Ishikawa (cell line): ENCODE data around the gene ASAP3.

Experiments
- CEBPB ChIP-seq: IDR thresholded peaks from 2 replicates; pipeline ENCODE4 v1.6.1; 2012
- CREB1 ChIP-seq: IDR thresholded peaks from 2 replicates; pipeline ENCODE4 v1.6.1; 2012; ENCODE audit warnings: low read depth
- EGR1 ChIP-seq: IDR thresholded peaks from 2 replicates; pipeline ENCODE4 v1.6.1; 2012
- EP300 ChIP-seq: IDR thresholded peaks from 2 replicates; pipeline ENCODE4 v1.6.1; 2012; ENCODE audit warnings: borderline replicate concordance
- FOXM1 ChIP-seq: IDR thresholded peaks from 2 replicates; pipeline ENCODE4 v1.6.1; 2012; ENCODE audit warnings: low read depth, borderline replicate concordance
- MAX ChIP-seq: IDR thresholded peaks from 2 replicates; pipeline ENCODE4 v1.6.1; 2012
- NFIC ChIP-seq: IDR thresholded peaks from 2 replicates; pipeline ENCODE4 v1.6.1; 2012
- RAD21 ChIP-seq: IDR thresholded peaks from 2 replicates; pipeline ENCODE4 v1.6.1; 2012; ENCODE audit warnings: low read depth
- YY1 ChIP-seq: IDR thresholded peaks from 2 replicates; pipeline ENCODE4 v1.6.1; 2012; ENCODE audit warnings: low read depth

DNA sequence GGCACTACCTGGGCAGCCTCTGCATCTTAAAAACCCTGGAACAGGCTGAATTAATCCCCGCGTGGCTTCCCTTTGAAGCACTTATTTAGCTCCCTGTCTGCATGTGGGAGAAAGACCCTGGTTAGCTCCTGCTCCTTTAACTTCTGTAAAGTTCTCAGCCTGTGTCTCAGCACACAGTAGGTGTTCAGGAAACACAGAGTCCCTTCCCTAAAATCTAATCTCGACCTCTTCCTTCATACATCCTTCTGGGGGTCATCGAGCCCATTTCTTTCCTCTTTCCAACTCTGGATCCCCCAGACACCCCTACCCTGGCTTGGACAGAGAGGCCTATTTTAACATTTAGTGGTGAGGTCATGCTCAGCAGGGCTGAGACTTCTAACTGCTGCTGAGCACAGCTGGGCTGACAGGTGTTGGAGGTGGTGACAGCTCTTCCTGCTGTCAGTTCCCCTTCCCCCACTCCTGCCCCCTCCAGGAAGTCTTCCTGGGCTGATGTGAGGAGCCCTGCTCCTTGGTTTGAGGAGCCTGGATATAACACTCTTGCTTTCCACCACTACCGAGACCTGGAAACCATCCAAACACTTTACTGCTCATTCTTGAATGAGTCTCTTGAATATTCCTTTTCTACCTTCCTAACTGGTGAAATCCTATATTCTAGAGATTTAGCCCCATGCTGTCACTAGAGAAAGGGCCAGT is 41.7 kb upstream of the ASAP3 start:
- TF ChIP-seq YY1 (no peak), RAD21 (no peak), MAX (no peak), EGR1 (no peak), NFIC (no peak), CEBPB (no peak), CREB1 (no peak), FOXM1 (no peak), EP300 (no peak)
